GM12801 (cell line): Measurements from ENCODE around the gene C1RL.

ENCODE experiments used
- TF ChIP-seq, protein P1 (sequence below): IDR thresholded peaks from one replicate; pipeline ENCODE4 v1.5.1; 2011; ENCODE audit warnings: control low read depth; ENCODE audit not compliant: insufficient read length; ENCODE audit errors: extremely low read depth

C1RL gene

DNA sequence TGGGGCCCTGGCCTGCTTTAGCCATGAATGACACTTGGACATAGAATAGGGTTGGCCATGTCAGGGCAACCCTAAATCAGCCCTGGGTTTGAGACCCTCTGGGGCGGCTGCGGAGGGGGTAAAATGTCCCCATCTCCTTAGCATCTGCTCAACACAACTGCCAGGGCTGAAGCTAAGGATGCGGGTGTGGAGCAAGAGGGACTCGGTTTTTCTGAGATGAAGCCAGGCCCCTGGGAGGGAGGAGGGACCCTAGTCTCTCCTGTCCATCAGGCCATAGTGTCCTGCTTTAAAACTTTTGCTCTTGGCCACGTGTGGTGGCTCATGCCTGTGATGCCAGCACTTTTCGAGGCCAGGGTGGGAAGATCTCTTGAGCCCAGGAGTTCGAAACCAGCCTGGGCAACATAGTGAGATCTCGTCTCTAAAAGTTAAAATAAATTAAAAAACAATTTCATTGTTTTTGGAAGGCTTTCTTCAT is 16.0 kb downstream of the C1RL start:
- TF ChIP-seq, protein P1, sequence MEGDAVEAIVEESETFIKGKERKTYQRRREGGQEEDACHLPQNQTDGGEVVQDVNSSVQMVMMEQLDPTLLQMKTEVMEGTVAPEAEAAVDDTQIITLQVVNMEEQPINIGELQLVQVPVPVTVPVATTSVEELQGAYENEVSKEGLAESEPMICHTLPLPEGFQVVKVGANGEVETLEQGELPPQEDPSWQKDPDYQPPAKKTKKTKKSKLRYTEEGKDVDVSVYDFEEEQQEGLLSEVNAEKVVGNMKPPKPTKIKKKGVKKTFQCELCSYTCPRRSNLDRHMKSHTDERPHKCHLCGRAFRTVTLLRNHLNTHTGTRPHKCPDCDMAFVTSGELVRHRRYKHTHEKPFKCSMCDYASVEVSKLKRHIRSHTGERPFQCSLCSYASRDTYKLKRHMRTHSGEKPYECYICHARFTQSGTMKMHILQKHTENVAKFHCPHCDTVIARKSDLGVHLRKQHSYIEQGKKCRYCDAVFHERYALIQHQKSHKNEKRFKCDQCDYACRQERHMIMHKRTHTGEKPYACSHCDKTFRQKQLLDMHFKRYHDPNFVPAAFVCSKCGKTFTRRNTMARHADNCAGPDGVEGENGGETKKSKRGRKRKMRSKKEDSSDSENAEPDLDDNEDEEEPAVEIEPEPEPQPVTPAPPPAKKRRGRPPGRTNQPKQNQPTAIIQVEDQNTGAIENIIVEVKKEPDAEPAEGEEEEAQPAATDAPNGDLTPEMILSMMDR: no peak

DNA sequence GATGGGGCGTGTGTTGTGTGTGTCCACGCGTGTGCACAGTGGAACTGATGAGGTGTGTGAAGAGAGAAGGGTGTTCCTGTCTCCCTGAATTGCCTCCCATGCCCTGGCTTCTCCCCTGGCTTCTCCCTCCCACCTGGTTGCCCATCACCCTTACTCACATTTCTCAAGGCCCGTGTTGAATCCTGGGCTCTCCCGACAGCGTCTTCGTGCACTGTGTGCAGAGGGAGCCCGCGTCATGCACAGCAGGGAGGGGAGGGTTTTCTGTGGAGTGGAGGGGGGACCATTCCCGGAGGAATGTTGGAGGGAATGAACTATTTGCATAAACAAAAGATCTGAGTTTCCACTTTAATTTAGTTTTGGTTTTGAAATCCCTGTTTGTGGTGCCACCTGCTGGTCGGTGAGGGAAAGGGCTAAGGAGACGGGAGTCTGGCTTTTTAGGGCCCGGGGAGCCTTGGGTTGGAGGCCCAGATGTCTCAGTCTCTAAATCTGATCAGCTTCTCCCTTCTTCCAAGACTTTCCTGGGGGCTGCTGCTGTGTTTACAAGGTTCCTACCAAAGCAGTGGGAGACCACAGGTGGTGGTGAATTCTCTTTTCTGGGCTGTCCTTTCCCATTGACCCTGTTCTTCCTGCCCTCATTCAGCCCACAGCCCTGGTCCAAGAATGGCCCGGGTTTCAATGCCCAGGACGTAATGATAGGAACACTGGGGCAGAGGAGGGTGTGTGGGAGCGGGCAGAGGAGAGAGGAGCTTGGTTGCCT is 16.6 kb downstream of the C1RL start, which contains the start of gene C1R:
Gene C1R, minus strand, starts transcription at position 217 of the 757 bp plus-strand sequence. Its CDS starts 57 bp downstream, at position 160.
- TF ChIP-seq, protein P1: peak; percentile 29

DNA sequence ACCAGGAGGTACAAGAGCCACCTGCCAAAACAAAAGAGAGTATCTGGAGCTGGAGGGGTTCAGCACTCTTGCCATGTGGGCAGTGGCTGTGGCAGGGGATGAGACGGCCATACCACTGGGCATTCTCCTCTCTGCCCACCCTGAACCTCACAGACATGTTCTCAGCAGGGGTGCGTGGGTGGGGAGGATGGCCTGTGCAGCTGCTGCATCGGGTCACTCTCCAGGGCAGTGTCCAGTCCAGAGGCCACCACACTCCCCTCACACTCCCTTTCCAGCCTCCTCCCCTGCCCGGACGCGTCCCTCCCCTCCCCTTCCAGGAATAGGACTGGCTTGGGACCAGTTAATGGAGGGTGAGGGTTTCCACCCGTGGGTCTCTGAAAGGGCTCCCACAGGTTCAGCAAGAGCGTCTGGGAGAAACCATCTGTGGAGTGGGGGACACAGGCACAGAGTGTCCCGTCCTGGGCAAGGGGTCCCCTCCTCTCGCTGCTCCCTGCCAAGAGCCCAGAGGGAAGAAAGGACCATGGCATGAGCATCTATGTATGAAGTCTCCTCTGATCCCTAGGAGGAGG is 17.3 kb downstream of the C1RL start:
- TF ChIP-seq, protein P1: no peak

DNA sequence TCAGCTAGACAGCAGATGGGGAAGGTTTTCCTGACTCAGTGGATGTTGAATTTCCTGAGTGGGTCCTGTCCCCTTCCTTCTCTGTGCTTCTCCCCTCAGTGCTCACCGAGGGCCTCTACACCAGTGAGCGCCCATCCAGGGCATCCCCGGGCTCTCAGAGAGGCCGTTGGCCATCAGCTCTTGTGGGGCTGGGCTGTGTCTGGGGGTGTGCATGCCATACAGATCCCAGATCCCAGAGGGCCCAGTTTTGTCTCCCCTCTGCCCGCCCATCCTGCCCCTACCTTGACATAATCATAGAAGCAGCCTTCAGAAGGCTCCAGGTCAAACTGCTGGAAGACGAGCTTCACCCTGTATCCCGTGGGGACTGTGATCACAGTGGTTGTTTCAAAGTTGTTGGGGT is 17.8 kb downstream of the C1RL start:
- TF ChIP-seq, protein P1: no peak

DNA sequence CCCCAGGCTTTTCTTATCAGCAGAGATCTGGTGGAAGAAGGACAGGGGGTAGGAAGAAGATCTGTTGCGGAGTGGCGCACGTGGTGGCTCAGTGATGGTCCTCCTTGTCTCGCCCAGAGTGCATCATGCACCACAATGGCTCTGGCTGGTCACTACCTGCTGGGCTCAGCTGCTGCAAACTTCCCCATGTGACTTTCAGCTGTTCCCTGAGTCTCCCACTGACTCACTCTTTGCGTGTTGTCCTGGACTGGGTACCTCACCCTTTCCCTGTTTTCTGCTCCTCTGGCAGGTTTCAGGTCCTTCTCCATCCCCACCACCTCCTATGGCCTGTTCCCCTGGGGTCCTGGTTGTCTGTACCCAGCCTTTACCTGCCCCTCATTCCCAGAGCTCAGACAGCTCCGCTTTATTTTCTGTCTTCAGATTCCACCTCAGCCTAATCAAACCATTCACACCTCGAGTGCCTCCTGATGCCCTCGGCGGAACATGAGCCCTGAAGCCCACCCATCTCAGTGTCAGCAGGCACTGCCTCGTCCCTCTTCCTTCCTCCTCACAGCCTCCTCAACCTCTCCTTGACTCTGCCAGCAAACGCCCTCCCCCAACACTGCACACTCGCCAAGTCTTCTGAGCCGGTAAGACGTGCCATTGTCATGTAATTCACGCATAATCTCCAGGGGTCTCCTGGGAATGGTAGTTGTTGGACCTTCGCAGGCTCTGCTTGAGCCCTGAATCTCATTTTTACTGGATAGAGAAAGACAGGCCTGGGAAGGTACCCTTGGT is 18.6 kb downstream of the C1RL start:
- TF ChIP-seq, protein P1: no peak

DNA sequence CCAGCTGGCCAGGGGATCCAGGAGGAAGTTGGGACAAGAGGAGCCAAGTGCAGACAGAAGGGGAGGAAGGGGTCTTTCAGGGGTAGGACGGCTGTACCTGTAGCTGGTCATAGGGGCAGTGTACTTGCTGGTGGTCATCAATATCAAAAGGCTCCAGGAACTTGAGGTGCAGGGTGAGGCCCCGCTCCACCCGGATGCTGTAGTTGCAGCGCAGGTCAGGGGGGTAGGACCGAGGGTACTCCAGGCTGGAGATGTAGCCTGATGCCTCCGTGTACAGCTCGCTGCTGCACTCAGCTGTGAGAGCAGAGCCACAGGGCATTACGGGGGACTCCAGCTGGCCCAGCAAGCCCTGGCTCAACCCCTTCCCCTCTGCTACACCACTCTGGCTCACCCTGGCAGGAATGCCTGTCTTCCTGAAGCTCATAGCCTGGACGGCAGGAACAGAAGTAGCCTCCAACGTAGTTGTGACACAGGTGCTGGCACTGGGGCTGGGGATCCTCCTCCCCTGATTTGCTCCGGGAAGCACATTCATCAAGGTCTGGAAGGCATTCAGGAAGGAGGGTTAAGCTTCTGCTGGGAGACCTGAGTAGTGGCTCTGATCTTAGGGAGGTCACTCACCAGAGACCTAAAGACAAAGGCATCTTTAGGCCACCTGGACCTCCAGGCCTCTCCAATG is 19.7 kb downstream of the C1RL start:
- TF ChIP-seq, protein P1: no peak

DNA sequence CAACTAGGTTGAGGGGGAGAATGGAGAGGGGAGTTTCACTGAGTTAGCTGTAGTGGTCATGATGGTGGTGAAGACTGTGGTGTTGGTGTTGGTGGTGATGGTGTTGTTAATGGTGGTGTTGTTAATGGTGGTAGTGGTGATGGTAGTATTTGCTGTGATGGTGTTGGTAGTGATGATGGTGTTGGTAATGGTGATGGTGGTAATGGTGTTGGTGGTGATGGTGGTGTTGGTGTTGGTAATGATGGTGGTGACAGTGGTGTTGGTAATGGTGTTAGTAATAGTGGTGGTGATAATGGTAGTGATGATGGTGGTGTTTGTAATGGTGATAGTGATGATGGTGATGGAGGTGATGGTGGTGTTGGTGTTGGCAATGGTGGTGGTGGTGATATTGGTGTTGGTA is 25.9 kb downstream of the C1RL start:
- TF ChIP-seq, protein P1: no peak
